H1 (cell line): ENCODE results near the gene SMIM20. TPM values are rescaled to one million over a fixed set of nuclear protein-coding genes. Genes with fewer than 3 reads are reported as not detected.

Experiments
- CHD2 ChIP-seq: IDR thresholded peaks from 2 replicates; pipeline ENCODE4 v1.6.1; 2012; ENCODE audit warnings: low read length, improper control_type of control experiment
- CTBP2 ChIP-seq: IDR thresholded peaks from 2 replicates; pipeline ENCODE4 v1.7.0; 2011; ENCODE audit warnings: borderline replicate concordance, mild to moderate bottlenecking, moderate library complexity, mixed read lengths, low read length; ENCODE audit not compliant: insufficient read depth, insufficient read length
- EGR1 ChIP-seq: IDR thresholded peaks from 2 replicates; pipeline ENCODE4 v1.6.1; 2011; ENCODE audit warnings: low read depth, low read length, borderline replicate concordance
- SRF ChIP-seq: IDR thresholded peaks from 2 replicates; pipeline ENCODE4 v1.6.1; 2011; ENCODE audit warnings: mild to moderate bottlenecking, low read depth, low read length, moderate library complexity
- SUZ12 ChIP-seq: fragments of 200-600 bp; sonication (generic); IDR thresholded peaks from 2 replicates; pipeline ENCODE4 v1.6.1; 2012; ENCODE audit warnings: mild to moderate bottlenecking, inconsistent platforms, low read length, moderate library complexity, mixed read lengths
- ZNF274 ChIP-seq: IDR thresholded peaks from 2 replicates; pipeline ENCODE4 v1.7.0; 2012; ENCODE audit warnings: low read length, borderline replicate concordance; ENCODE audit errors: extremely low read depth
- polyA plus RNA-seq, 7 experiments: library from polyadenylated mRNA; depleted of rRNA in 3 of 7; stranded (reverse) in 5 of 7; unstranded in 2 of 7; fragments of >200 nt in 5 of 7; fragments of 200-250 nt in 2 of 7; gene quantifications; 1 replicate in 5 of 7; 2 replicates in 1 of 7; 4 replicates in 1 of 7; pipeline versions ENCODE4 v1.2.1 to v1.2.3, GENCODE V29; 2011 to 2013; ENCODE audit warnings: missing spikeins in 2 of 7, mixed read lengths in 2 of 7
- total RNA-seq: library from RNA; stranded (reverse); fragmentation: NEBNext Ultra II Directional; extraction: Animal tissue kit (Norgen Biotek cat#: 25700); gene quantifications from 2 replicates; pipeline ENCODE4 v1.2.1, GENCODE V29; 2021

Gene SMIM20
- total and polyA plus RNA-seq, 2 of the 8 experiments (the other 6 are each of a cell fraction or from before 2014, with no cell fraction given) = 21.9 to 36.9 TPM

DNA sequence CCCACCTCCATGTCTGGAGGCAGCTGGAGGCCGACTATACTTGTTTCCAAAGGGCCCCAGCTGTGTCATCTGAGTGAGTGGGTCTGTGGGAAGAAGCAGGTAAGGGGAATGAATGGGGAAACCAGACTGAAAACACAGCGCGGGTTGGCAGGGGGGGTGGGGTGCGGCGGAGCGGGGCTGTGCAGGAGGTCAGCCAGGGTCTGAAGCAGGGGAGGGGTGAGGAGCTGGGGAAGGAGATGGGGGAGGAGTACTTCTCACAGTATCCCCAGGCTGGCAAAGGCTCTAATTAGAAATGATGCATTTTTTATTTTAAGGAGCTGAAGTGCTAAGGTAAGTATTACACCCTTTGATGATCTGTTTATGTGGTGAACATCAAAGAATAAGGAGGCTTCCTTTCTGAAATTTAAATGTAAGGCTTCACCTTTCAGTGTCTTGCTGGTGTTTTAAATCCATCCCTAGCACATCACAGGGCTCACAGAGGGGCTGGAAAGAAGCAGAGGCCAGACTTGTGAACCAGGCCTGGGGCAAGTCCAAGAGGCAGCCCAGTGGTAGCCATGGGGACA is 37.5 kb downstream of the SMIM20 start (continued):
- TF ChIP-seq ZNF274 (no peak), SRF (no peak), EGR1 (no peak), SUZ12 (no peak), CTBP2 (no peak), CHD2 (no peak)
